SK-N-MC (cell line): ENCODE results near the gene GDF7.

Source experiments
- DNase-seq: peaks from one replicate; pipeline ENCODE4 v3.0.0-alpha.2; 2011; ENCODE audit warnings: low read depth, low spot score
- H3K27ac ChIP-seq: fragments of 200-600 bp; sonication (generic); 2 replicates; pipeline ENCODE4 v1.5.1; 2016; ENCODE audit warnings: mixed run types
- H3K36me3 ChIP-seq: fragments of 200-600 bp; sonication (generic); 2 replicates; pipeline ENCODE4 v1.6.1; 2017; ENCODE audit warnings: antibody characterized with exemption, low read length, mixed read lengths; ENCODE audit not compliant: insufficient read depth
- H3K4me3 ChIP-seq: fragments of 200-600 bp; sonication (generic); 2 replicates; pipeline ENCODE4 v1.5.1; 2016
- H3K9ac ChIP-seq: fragments of 200-600 bp; sonication (generic); 2 replicates; pipeline ENCODE4 v1.8.0; 2017; ENCODE audit warnings: mixed run types, mixed read lengths; ENCODE audit not compliant: insufficient read length
- H3K9me3 ChIP-seq: fragments of 200-600 bp; sonication (generic); 2 replicates; pipeline ENCODE4 v1.6.1; 2017; ENCODE audit warnings: low read depth, mild to moderate bottlenecking, antibody characterized with exemption, low read length, moderate library complexity, mixed read lengths
- EZH2 ChIP-seq: fragments of 200-600 bp; sonication (generic); IDR thresholded peaks from one replicate; pipeline ENCODE4 v1.6.1; 2017; ENCODE audit warnings: antibody characterized with exemption
- FOXP2 ChIP-seq: optimal IDR thresholded peaks from 2 replicates; pipeline ENCODE3; 2011; ENCODE audit warnings: mild to moderate bottlenecking, moderate library complexity; ENCODE audit not compliant: insufficient read depth; ENCODE audit errors: extremely low read length, control extremely low read depth
- POLR2AphosphoS5 ChIP-seq: IDR thresholded peaks from 2 replicates; pipeline ENCODE4 v1.6.1; 2012; ENCODE audit warnings: mild to moderate bottlenecking, low read depth, low read length, borderline replicate concordance

Gene GDF7

GRCh38 chr2:20660506-20661420 lies 6.2 kb upstream of the GDF7 start:
- H3K27ac ChIP-seq = no peak overlapping the region
- TF ChIP-seq POLR2AphosphoS5 (no peak), FOXP2 (no peak), EZH2 (no peak)
- H3K4me3 ChIP-seq = no peak overlapping the region
- H3K9ac ChIP-seq = no peak overlapping the region
- no peaks in the 10 kb centered on the region for H3K9me3 ChIP-seq
- no peak for DNase-seq
- H3K36me3 ChIP-seq = no peaks in the 10 kb centered on the region

- no peak overlapping the region for H3K27ac ChIP-seq
- H3K36me3 ChIP-seq = no peaks in the 10 kb centered on the region
- no peak overlapping the region for H3K9ac ChIP-seq
- no peak for TF ChIP-seq EZH2
- TF ChIP-seq POLR2AphosphoS5 = no peak
- TF ChIP-seq FOXP2 = no peak
- H3K4me3 ChIP-seq = no peak overlapping the region
- H3K9me3 ChIP-seq = no peaks in the 10 kb centered on the region
- peak; percentile 24 for DNase-seq
These were observed 5.3 kb upstream of the GDF7 start for GRCh38 chr2:20661421-20662307.

GRCh38 chr2:20662308-20662937 lies 4.5 kb upstream of the GDF7 start:
- TF ChIP-seq POLR2AphosphoS5 (no peak), EZH2 (no peak), FOXP2 (no peak)
- Histone ChIP-seq H3K9me3 (no peaks in the 10 kb centered on the region), H3K4me3 (no peak overlapping the region), H3K9ac (no peak overlapping the region), H3K36me3 (no peaks in the 10 kb centered on the region), H3K27ac (no peak overlapping the region)
- no peak for DNase-seq

GRCh38 chr2:20663196-20664070 lies 3.5 kb upstream of the GDF7 start:
- H3K9me3 ChIP-seq = no peaks in the 10 kb centered on the region
- TF ChIP-seq FOXP2 (no peak), EZH2 (no peak), POLR2AphosphoS5 (no peak)
- no peak overlapping the region for H3K9ac ChIP-seq
- no peaks in the 10 kb centered on the region for H3K36me3 ChIP-seq
- DNase-seq = no peak
- H3K27ac ChIP-seq = no peak overlapping the region
- H3K4me3 ChIP-seq = no peak overlapping the region

GRCh38 chr2:20664071-20664390 lies 2.9 kb upstream of the GDF7 start:
- Histone ChIP-seq H3K9me3 (no peaks in the 10 kb centered on the region), H3K4me3 (no peak overlapping the region), H3K27ac (no peak overlapping the region), H3K36me3 (no peaks in the 10 kb centered on the region), H3K9ac (no peak overlapping the region)
- TF ChIP-seq EZH2 = no peak
- no peak for TF ChIP-seq POLR2AphosphoS5
- TF ChIP-seq FOXP2 = no peak
- no peak for DNase-seq

- Histone ChIP-seq H3K9ac (no peak overlapping the region), H3K36me3 (no peaks in the 10 kb centered on the region), H3K4me3 (no peak overlapping the region), H3K27ac (no peak overlapping the region), H3K9me3 (no peaks in the 10 kb centered on the region)
- no peak for DNase-seq
- TF ChIP-seq POLR2AphosphoS5 = no peak
- no peak for TF ChIP-seq FOXP2
- TF ChIP-seq EZH2 = no peak
These were observed 2.3 kb upstream of the GDF7 start for GRCh38 chr2:20664431-20665242.
